SU-DHL-6 (cell line): ENCODE results near the gene CIAO3.

Experiments
- H2AFZ ChIP-seq: fragments of 200-600 bp; sonication (generic); 2 replicates; pipeline ENCODE4 v1.6.1; 2014; ENCODE audit warnings: low read depth, mild to moderate bottlenecking, moderate library complexity, mixed read lengths, antibody characterized with exemption, low read length; ENCODE audit not compliant: severe bottlenecking
- H3F3A ChIP-seq: fragments of 200-600 bp; shearing (Covaris generic); 2 replicates; pipeline ENCODE4 v1.6.0; 2016; ENCODE audit warnings: antibody characterized with exemption, mild to moderate bottlenecking; ENCODE audit not compliant: insufficient read depth
- H3K27ac ChIP-seq: fragments of 200-600 bp; sonication (generic); 2 replicates; pipeline ENCODE4 v1.5.1; 2016; ENCODE audit warnings: low read depth, mild to moderate bottlenecking, low read length, moderate library complexity, mixed read lengths
- H3K27me3 ChIP-seq: fragments of 200-600 bp; sonication (generic), shearing (Covaris generic); 2 replicates; pipeline ENCODE4 v1.6.0; 2014; ENCODE audit warnings: mild to moderate bottlenecking, low read length
- H3K36me3 ChIP-seq: fragments of 200-600 bp; sonication (generic); 2 replicates; pipeline ENCODE4 v1.6.1; 2014; ENCODE audit warnings: mild to moderate bottlenecking, low read length, mixed read lengths
- H3K4me2 ChIP-seq: fragments of 300-600, 200-600 bp; shearing (Covaris generic), sonication (generic); 2 replicates; pipeline ENCODE4 v1.6.0; 2014; ENCODE audit warnings: low read length, low read depth, mild to moderate bottlenecking; ENCODE audit not compliant: poor library complexity, severe bottlenecking
- H3K4me3 ChIP-seq: fragments of 200-600 bp; sonication (generic); 2 replicates; pipeline ENCODE4 v1.5.1; 2014; ENCODE audit warnings: antibody characterized with exemption, low read length, mild to moderate bottlenecking, mixed read lengths; ENCODE audit not compliant: insufficient read depth, poor library complexity, severe bottlenecking
- H3K79me2 ChIP-seq: fragments of 200-600 bp; sonication (generic); 2 replicates; pipeline ENCODE4 v1.6.1; 2014; ENCODE audit warnings: mild to moderate bottlenecking, low read length, moderate library complexity; ENCODE audit not compliant: insufficient read depth
- H3K9ac ChIP-seq: fragments of 200-600 bp; sonication (generic); 2 replicates; pipeline ENCODE4 v1.7.0; 2014; ENCODE audit warnings: mild to moderate bottlenecking, low read length
- H3K9me2 ChIP-seq: fragments of 200-600 bp; sonication (generic); replicated peaks from 2 replicates; pipeline ENCODE4 v1.6.1; 2014; ENCODE audit warnings: low read length; ENCODE audit not compliant: insufficient read depth
- H3K9me3 ChIP-seq: fragments of 200-600 bp; sonication (generic); 2 replicates; pipeline ENCODE4 v1.6.1; 2014; ENCODE audit warnings: low read length, mixed read lengths; ENCODE audit not compliant: insufficient read depth
- H4K20me1 ChIP-seq: fragments of 200-600 bp; sonication (generic); 2 replicates; pipeline ENCODE4 v1.6.1; 2014; ENCODE audit warnings: low read depth, mild to moderate bottlenecking, antibody characterized with exemption, low read length, moderate library complexity, mixed read lengths
- EZH2phosphoT487 ChIP-seq: fragments of 200-600 bp; sonication (generic), shearing (Covaris generic); conservative IDR thresholded peaks from 2 replicates; pipeline ENCODE4 v1.6.1; 2018; ENCODE audit warnings: mild to moderate bottlenecking, antibody characterized with exemption, low read length, moderate library complexity, mixed read lengths
- TF ChIP-seq, protein P1 (sequence below): fragments of 200-600 bp; sonication (generic); IDR thresholded peaks from one replicate; pipeline ENCODE4 v1.5.1; 2017; ENCODE audit warnings: antibody characterized with exemption, mild to moderate bottlenecking, low read length, moderate library complexity; ENCODE audit not compliant: insufficient read depth, poor library complexity, severe bottlenecking

CIAO3 gene

GRCh38 chr16:782766-783403, 42.1 kb upstream of the CIAO3 start:
- Histone ChIP-seq H3K9ac (no peak overlapping the region), H3K79me2 (peaks cover 6% of the 10 kb centered on the region), H3K27me3 (no peaks in the 10 kb centered on the region), H3K9me2 (no peaks in the 10 kb centered on the region), H3K4me2 (no peak overlapping the region), H3K4me3 (no peak overlapping the region), H3K36me3 (no peaks in the 10 kb centered on the region), H3F3A (no peaks in the 10 kb centered on the region), H3K9me3 (no peaks in the 10 kb centered on the region), H2AFZ (no peak overlapping the region), H3K27ac (no peak overlapping the region), H4K20me1 (no peaks in the 10 kb centered on the region)
- no peak for TF ChIP-seq EZH2phosphoT487
- TF ChIP-seq, protein P1, sequence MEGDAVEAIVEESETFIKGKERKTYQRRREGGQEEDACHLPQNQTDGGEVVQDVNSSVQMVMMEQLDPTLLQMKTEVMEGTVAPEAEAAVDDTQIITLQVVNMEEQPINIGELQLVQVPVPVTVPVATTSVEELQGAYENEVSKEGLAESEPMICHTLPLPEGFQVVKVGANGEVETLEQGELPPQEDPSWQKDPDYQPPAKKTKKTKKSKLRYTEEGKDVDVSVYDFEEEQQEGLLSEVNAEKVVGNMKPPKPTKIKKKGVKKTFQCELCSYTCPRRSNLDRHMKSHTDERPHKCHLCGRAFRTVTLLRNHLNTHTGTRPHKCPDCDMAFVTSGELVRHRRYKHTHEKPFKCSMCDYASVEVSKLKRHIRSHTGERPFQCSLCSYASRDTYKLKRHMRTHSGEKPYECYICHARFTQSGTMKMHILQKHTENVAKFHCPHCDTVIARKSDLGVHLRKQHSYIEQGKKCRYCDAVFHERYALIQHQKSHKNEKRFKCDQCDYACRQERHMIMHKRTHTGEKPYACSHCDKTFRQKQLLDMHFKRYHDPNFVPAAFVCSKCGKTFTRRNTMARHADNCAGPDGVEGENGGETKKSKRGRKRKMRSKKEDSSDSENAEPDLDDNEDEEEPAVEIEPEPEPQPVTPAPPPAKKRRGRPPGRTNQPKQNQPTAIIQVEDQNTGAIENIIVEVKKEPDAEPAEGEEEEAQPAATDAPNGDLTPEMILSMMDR = no peak

DNA sequence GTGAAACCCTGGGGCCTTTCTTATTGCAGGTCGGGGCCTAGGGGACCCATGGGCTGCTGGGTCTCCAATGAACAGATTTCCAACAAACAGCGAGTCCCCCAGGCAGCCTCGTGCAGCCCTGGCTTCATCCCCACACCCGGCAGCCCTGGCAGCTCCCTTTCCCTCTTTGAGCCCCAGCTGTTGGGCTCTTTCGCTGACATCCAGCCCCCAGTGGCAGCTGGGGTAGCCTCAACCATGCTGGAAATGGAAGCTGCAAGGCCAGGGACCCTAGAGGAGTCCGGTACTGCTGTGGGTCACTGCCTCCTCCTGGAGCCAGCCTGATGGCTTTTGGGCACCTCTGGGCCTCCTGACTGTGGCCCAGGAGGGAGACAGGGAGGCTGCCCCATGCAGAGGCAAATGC, 41.5 kb upstream of the CIAO3 start:
- no peaks in the 10 kb centered on the region for H4K20me1 ChIP-seq
- no peak overlapping the region for H3K4me2 ChIP-seq
- H3K9ac ChIP-seq = no peak overlapping the region
- H3K27ac ChIP-seq = no peak overlapping the region
- no peak overlapping the region for H3K4me3 ChIP-seq
- H2AFZ ChIP-seq = no peak overlapping the region
- TF ChIP-seq EZH2phosphoT487 = no peak
- TF ChIP-seq, protein P1 = no peak
- H3K79me2 ChIP-seq = no peaks in the 10 kb centered on the region
- H3F3A ChIP-seq = no peaks in the 10 kb centered on the region
- H3K36me3 ChIP-seq = no peaks in the 10 kb centered on the region
- H3K9me3 ChIP-seq = no peaks in the 10 kb centered on the region
- H3K27me3 ChIP-seq = no peaks in the 10 kb centered on the region
- H3K9me2 ChIP-seq = no peaks in the 10 kb centered on the region

- TF ChIP-seq, protein P1 = no peak
- TF ChIP-seq EZH2phosphoT487 = no peak
- no peaks in the 10 kb centered on the region for H4K20me1 ChIP-seq
- no peaks in the 10 kb centered on the region for H3K27me3 ChIP-seq
- H3F3A ChIP-seq = no peaks in the 10 kb centered on the region
- H3K4me2 ChIP-seq = no peak overlapping the region
- no peaks in the 10 kb centered on the region for H3K9me2 ChIP-seq
- no peaks in the 10 kb centered on the region for H3K79me2 ChIP-seq
- no peak overlapping the region for H3K9ac ChIP-seq
- no peak overlapping the region for H2AFZ ChIP-seq
- H3K27ac ChIP-seq = no peak overlapping the region
- no peaks in the 10 kb centered on the region for H3K36me3 ChIP-seq
- no peak overlapping the region for H3K4me3 ChIP-seq
- no peaks in the 10 kb centered on the region for H3K9me3 ChIP-seq
These were observed 40.7 kb upstream of the CIAO3 start for GRCh38 chr16:781346-782010.
